WTC11 (cell line): ENCODE measurements around the gene SUCLG2.

Source experiments
- NFYB ChIP-seq: sonication (generic); formaldehyde crosslinking; conservative IDR thresholded peaks from 2 replicates; pipeline ENCODE4 v1.8.0; 2022; ENCODE audit warnings: low read depth, missing genetic modification reagents
- NR3C1 ChIP-seq: sonication (generic); formaldehyde crosslinking; conservative IDR thresholded peaks from 2 replicates; pipeline ENCODE4 v1.8.1; 2023; ENCODE audit warnings: low read depth, mild to moderate bottlenecking, missing genetic modification reagents
- TF ChIP-seq, protein P1 (sequence below): fragments of 200-600 bp; IDR thresholded peaks from 2 replicates; pipeline ENCODE4 v1.8.0; 2022; ENCODE audit warnings: antibody characterized with exemption
- TF ChIP-seq, protein P2 (sequence below): sonication (generic); formaldehyde crosslinking; conservative IDR thresholded peaks from 2 replicates; pipeline ENCODE4 v1.8.1; 2022; ENCODE audit warnings: mild to moderate bottlenecking, missing genetic modification reagents
- TF ChIP-seq, protein P3 (sequence below): sonication (generic); formaldehyde crosslinking; IDR thresholded peaks from 2 replicates; pipeline ENCODE4 v1.8.1; 2022; ENCODE audit warnings: low read depth, missing genetic modification reagents, borderline replicate concordance

DNA sequence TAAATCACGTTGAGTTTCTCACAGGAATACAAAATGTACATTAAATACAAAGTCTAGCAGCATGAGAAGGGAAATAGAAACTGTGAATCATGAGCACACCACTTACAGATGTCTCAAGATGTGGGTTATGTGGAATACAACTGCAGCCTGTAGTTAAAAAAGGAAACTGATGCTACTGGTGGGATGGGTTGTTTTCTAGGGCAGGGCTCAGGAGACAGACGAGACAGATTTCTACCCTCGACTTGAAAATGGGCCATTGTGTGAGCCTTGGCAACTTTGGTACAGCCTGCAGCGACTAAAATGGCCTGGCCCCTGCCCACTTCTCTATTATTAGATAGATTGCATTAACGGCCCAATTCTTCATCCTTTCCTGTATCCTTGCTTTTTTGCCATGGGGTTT is 293.1 kb downstream of the SUCLG2 start:
- TF ChIP-seq NFYB (no peak), NR3C1 (CRISPR knock-in tag) (no peak)
- TF ChIP-seq, protein P1, sequence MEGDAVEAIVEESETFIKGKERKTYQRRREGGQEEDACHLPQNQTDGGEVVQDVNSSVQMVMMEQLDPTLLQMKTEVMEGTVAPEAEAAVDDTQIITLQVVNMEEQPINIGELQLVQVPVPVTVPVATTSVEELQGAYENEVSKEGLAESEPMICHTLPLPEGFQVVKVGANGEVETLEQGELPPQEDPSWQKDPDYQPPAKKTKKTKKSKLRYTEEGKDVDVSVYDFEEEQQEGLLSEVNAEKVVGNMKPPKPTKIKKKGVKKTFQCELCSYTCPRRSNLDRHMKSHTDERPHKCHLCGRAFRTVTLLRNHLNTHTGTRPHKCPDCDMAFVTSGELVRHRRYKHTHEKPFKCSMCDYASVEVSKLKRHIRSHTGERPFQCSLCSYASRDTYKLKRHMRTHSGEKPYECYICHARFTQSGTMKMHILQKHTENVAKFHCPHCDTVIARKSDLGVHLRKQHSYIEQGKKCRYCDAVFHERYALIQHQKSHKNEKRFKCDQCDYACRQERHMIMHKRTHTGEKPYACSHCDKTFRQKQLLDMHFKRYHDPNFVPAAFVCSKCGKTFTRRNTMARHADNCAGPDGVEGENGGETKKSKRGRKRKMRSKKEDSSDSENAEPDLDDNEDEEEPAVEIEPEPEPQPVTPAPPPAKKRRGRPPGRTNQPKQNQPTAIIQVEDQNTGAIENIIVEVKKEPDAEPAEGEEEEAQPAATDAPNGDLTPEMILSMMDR = no peak
- TF ChIP-seq, protein P2, sequence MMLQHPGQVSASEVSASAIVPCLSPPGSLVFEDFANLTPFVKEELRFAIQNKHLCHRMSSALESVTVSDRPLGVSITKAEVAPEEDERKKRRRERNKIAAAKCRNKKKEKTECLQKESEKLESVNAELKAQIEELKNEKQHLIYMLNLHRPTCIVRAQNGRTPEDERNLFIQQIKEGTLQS (CRISPR knock-in tag) = no peak
- TF ChIP-seq, protein P3, sequence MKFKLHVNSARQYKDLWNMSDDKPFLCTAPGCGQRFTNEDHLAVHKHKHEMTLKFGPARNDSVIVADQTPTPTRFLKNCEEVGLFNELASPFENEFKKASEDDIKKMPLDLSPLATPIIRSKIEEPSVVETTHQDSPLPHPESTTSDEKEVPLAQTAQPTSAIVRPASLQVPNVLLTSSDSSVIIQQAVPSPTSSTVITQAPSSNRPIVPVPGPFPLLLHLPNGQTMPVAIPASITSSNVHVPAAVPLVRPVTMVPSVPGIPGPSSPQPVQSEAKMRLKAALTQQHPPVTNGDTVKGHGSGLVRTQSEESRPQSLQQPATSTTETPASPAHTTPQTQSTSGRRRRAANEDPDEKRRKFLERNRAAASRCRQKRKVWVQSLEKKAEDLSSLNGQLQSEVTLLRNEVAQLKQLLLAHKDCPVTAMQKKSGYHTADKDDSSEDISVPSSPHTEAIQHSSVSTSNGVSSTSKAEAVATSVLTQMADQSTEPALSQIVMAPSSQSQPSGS (CRISPR knock-in tag) = no peak
